ENCODE results near the gene LHX4.

LHX4 gene

GRCh38 chr1:180228648-180229482, 1.2 kb upstream of the LHX4 start:
- DNase-seq, result no peak

- peak; percentile 66 for DNase-seq
Measured at GRCh38 chr1:180230416-180230790, 339 bp downstream of the LHX4 start.

- DNase-seq, result peak; percentile 66
Measured at GRCh38 chr1:180230791-180231505, 884 bp downstream of the LHX4 start.

- DNase-seq, result peak; percentile 66
Measured at GRCh38 chr1:180231506-180231921, 1.4 kb downstream of the LHX4 start.

GRCh38 chr1:180231936-180232335, 1.9 kb downstream of the LHX4 start:
- no peak for DNase-seq

GRCh38 chr1:180232521-180233043, 2.5 kb downstream of the LHX4 start:
- DNase-seq, result no peak

- no peak for DNase-seq
Measured at GRCh38 chr1:180233191-180234011, 3.3 kb downstream of the LHX4 start.

- DNase-seq, result peak; percentile 66
Measured at GRCh38 chr1:180234369-180235076, 4.5 kb downstream of the LHX4 start.

- DNase-seq, result no peak
Measured at GRCh38 chr1:180235077-180235501, 5.0 kb downstream of the LHX4 start.

- DNase-seq, result no peak
Measured at GRCh38 chr1:180235502-180236239, 5.6 kb downstream of the LHX4 start.

- no peak for DNase-seq
Measured at GRCh38 chr1:180236698-180237509, 6.8 kb downstream of the LHX4 start.

- no peak for DNase-seq
Measured at GRCh38 chr1:180237869-180238476, 7.9 kb downstream of the LHX4 start.

GRCh38 chr1:180238675-180239074, 8.6 kb downstream of the LHX4 start:
- no peak for DNase-seq

GRCh38 chr1:180239145-180240096, 9.4 kb downstream of the LHX4 start:
- DNase-seq, result no peak

GRCh38 chr1:180241716-180242544, 11.9 kb downstream of the LHX4 start:
- DNase-seq, result no peak

GRCh38 chr1:180243517-180244221, 13.6 kb downstream of the LHX4 start:
- DNase-seq, result no peak

GRCh38 chr1:180244840-180245239, 14.8 kb downstream of the LHX4 start:
- no peak for DNase-seq
